ENCODE measurements around the gene ZNF618.

DNA sequence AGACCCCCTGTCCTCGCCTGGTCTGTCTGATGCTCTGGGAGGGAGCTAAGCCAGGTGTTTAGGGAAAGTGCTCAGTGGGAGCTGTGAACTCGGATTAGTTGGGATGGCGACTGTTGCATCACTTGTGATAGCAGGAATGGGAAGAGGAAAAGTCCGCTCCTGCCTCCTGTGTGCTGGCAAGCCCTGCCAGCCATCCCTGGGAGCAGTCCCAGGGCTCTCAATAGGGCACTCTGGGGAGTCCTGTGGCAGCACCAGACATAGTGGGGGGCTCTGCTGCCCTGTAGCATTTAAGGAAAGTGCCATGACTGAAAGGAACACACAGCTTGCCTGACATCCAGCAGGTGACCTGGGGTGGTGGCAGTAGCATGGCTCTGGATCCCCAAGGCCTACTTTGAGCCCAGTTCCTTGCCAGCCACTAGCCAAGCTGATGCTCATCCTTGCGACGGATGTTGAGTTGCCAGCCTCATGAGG, 120.5 kb downstream of the ZNF618 start:
- no peak for TF ChIP-seq CTCF (IDR thresholded peaks at IDR 0.05)
- no peak for TF ChIP-seq POLR2A (IDR thresholded peaks at IDR 0.05)
